SK-N-SH treated with all-trans-retinoic acid at 6 μM for 48 hours (cell line): ENCODE results near the gene POLR1E.

Experiments
- ATAC-seq: fragments of 200-7000 bp; cut with Tn5 transposase; 3 replicates; pipeline ENCODE4 v1.9.1; 2020; ENCODE audit warnings: mild to moderate bottlenecking, moderate library complexity
- ARNTL ChIP-seq: fragments of 450-650 bp; formaldehyde crosslinking; IDR thresholded peaks from 2 replicates; pipeline ENCODE4 v1.5.0; 2020; ENCODE audit warnings: low read depth, mild to moderate bottlenecking, moderate library complexity, borderline replicate concordance
- BACH2 ChIP-seq: fragments of 250-450 bp; sonication (Bioruptor Pico); IDR thresholded peaks from 2 replicates; pipeline ENCODE4 v1.9.0; 2021; ENCODE audit warnings: mild to moderate bottlenecking, borderline replicate concordance
- CREB5 ChIP-seq: fragments of 250-450 bp; sonication (Bioruptor Pico); IDR thresholded peaks from 2 replicates; pipeline ENCODE4 v1.5.1; 2020; ENCODE audit warnings: low read depth, mild to moderate bottlenecking, moderate library complexity
- CSDC2 ChIP-seq: fragments of 250-450 bp; sonication (Bioruptor Pico); IDR thresholded peaks from 2 replicates; pipeline ENCODE4 v1.5.0; 2020; ENCODE audit warnings: mild to moderate bottlenecking, moderate library complexity
- CSRNP3 ChIP-seq: fragments of 250-450 bp; sonication (Bioruptor Pico); IDR thresholded peaks from 2 replicates; pipeline ENCODE4 v1.5.1; 2021; ENCODE audit warnings: mild to moderate bottlenecking, moderate library complexity
- ESRRG ChIP-seq: fragments of 250-450 bp; sonication (Bioruptor Pico); IDR thresholded peaks from 2 replicates; pipeline ENCODE4 v1.6.1; 2021; ENCODE audit warnings: mild to moderate bottlenecking
- GLIS3 ChIP-seq: fragments of 250-450 bp; sonication (Bioruptor Pico); IDR thresholded peaks from 2 replicates; pipeline ENCODE4 v1.5.0; 2020; ENCODE audit warnings: mild to moderate bottlenecking, moderate library complexity
- ISL1 ChIP-seq: fragments of 250-450 bp; sonication (Bioruptor Pico); IDR thresholded peaks from 2 replicates; pipeline ENCODE4 v2.1.2; 2022; ENCODE audit warnings: mild to moderate bottlenecking, moderate library complexity
- OSR1 ChIP-seq: fragments of 250-450 bp; sonication (Bioruptor Pico); IDR thresholded peaks from 2 replicates; pipeline ENCODE4 v1.8.0; 2022; ENCODE audit warnings: moderate library complexity, mild to moderate bottlenecking, inconsistent platforms
- PATZ1 ChIP-seq: fragments of 250-450 bp; sonication (Bioruptor Pico); IDR thresholded peaks from 2 replicates; pipeline ENCODE4 v1.8.0; 2020; ENCODE audit warnings: mild to moderate bottlenecking, moderate library complexity, borderline replicate concordance
- POU6F1 ChIP-seq: fragments of 250-450 bp; sonication (Bioruptor Pico); IDR thresholded peaks from 2 replicates; pipeline ENCODE4 v1.8.0; 2021; ENCODE audit warnings: low read depth, mild to moderate bottlenecking, moderate library complexity, borderline replicate concordance
- PPARA ChIP-seq: fragments of 250-450 bp; sonication (Bioruptor Pico); IDR thresholded peaks from 2 replicates; pipeline ENCODE4 v1.5.0; 2020; ENCODE audit warnings: mild to moderate bottlenecking, borderline replicate concordance
- SNAI2 ChIP-seq: fragments of 250-450 bp; sonication (Bioruptor Pico); IDR thresholded peaks from 2 replicates; pipeline ENCODE4 v1.5.0; 2020; ENCODE audit warnings: mild to moderate bottlenecking, moderate library complexity
- TCF4 ChIP-seq: fragments of 250-450 bp; sonication (Bioruptor Pico); IDR thresholded peaks from 2 replicates; pipeline ENCODE4 v1.8.0; 2021; ENCODE audit warnings: mild to moderate bottlenecking, moderate library complexity, borderline replicate concordance
- TOX ChIP-seq: fragments of 250-450 bp; sonication (Bioruptor Pico); IDR thresholded peaks from 2 replicates; pipeline ENCODE4 v1.8.0; 2021; ENCODE audit warnings: mild to moderate bottlenecking, moderate library complexity, borderline replicate concordance
- TSHZ2 ChIP-seq: fragments of 250-450 bp; sonication (Bioruptor Pico); IDR thresholded peaks from 2 replicates; pipeline ENCODE4 v1.5.0; 2020; ENCODE audit warnings: mild to moderate bottlenecking, moderate library complexity
- ZFP3 ChIP-seq: fragments of 250-450 bp; sonication (Bioruptor Pico); IDR thresholded peaks from 2 replicates; pipeline ENCODE4 v1.5.0; 2020; ENCODE audit warnings: mild to moderate bottlenecking, moderate library complexity
- ZFP30 ChIP-seq: fragments of 450-650 bp; formaldehyde crosslinking; IDR thresholded peaks from 2 replicates; pipeline ENCODE4 v1.5.0; 2022; ENCODE audit warnings: mild to moderate bottlenecking, moderate library complexity
- ZNF565 ChIP-seq: fragments of 450-650 bp; formaldehyde crosslinking; conservative IDR thresholded peaks from 2 replicates; pipeline ENCODE4 v1.5.0; 2020; ENCODE audit warnings: low read depth, mild to moderate bottlenecking, moderate library complexity
- ZNF70 ChIP-seq: fragments of 450-650 bp; formaldehyde crosslinking; IDR thresholded peaks from 2 replicates; pipeline ENCODE4 v1.5.0; 2020; ENCODE audit warnings: mild to moderate bottlenecking, moderate library complexity
- ZNF8 ChIP-seq: fragments of 450-650 bp; formaldehyde crosslinking; IDR thresholded peaks from 2 replicates; pipeline ENCODE4 v1.5.0; 2020; ENCODE audit warnings: mild to moderate bottlenecking, moderate library complexity

The POLR1E gene

GRCh38 chr9:37507566-37508134, 21.9 kb downstream of the POLR1E start:
- TF ChIP-seq TCF4 = no peak
- TF ChIP-seq ZNF8 (CRISPR knock-in tag) = no peak
- no peak for TF ChIP-seq SNAI2 (CRISPR knock-in tag)
- TF ChIP-seq CREB5 = no peak
- no peak for TF ChIP-seq TSHZ2
- no peak for TF ChIP-seq TOX (CRISPR knock-in tag)
- no peak for TF ChIP-seq PPARA (CRISPR knock-in tag)
- no peak for TF ChIP-seq ISL1 (CRISPR knock-in tag)
- TF ChIP-seq BACH2 (CRISPR knock-in tag) = no peak
- TF ChIP-seq OSR1 (CRISPR knock-in tag) = no peak
- no peak for TF ChIP-seq POU6F1 (CRISPR knock-in tag)
- TF ChIP-seq ESRRG (CRISPR knock-in tag) = no peak
- TF ChIP-seq CSDC2 = no peak
- no peak for TF ChIP-seq ZFP30 (CRISPR knock-in tag)
- TF ChIP-seq GLIS3 (CRISPR knock-in tag) = no peak
- TF ChIP-seq, all 23 proteins: peak for 0
- ATAC-seq = no peak

GRCh38 chr9:37508135-37508833, 22.5 kb downstream of the POLR1E start:
- TF ChIP-seq OSR1 (CRISPR knock-in tag) (no peak), SNAI2 (CRISPR knock-in tag) (no peak), TCF4 (no peak), ZNF70 (CRISPR knock-in tag) (no peak), GLIS3 (CRISPR knock-in tag) (no peak), CREB5 (no peak), PPARA (CRISPR knock-in tag) (no peak), TOX (CRISPR knock-in tag) (no peak), BACH2 (CRISPR knock-in tag) (no peak), CSRNP3 (CRISPR knock-in tag) (no peak), ESRRG (CRISPR knock-in tag) (no peak), ZNF565 (CRISPR knock-in tag) (no peak), PATZ1 (no peak), ZFP3 (CRISPR knock-in tag) (no peak), ARNTL (CRISPR knock-in tag) (no peak), CSDC2 (no peak), ISL1 (CRISPR knock-in tag) (no peak), POU6F1 (CRISPR knock-in tag) (no peak)
- ATAC-seq = no peak
